Left renal cortex interstitium (tissue), 4 donors: Measurements from ENCODE around the gene KRT83. TPM values are rescaled to one million over a fixed set of nuclear protein-coding genes. Genes with fewer than 3 reads are reported as not detected.
A peak's percentile ranks its signal among the peaks of the same experiment; 100 is the strongest.
"Not testable (repeated sequence)": the region's sequence is repeated elsewhere in the genome, so short reads cannot be mapped to it uniquely, and the experiment has no call there.

Experiments
- DNase-seq, 4 donors: peaks; one replicate each; pipeline ENCODE4 v3.0.0-alpha.2; 2013; ENCODE audit warnings: low read depth in 4 of 4, low spot score in 2 of 4, missing footprints in 1 of 4
- polyA plus RNA-seq, 4 donors: library from polyadenylated mRNA; unstranded; fragments of 120-200 nt; gene quantifications; one replicate each; pipeline ENCODE4 v1.2.1, GENCODE V29; 2013; ENCODE audit not compliant: insufficient read length in 4 of 4

Gene KRT83
- polyA plus RNA-seq, 4 donors = not detected

DNA sequence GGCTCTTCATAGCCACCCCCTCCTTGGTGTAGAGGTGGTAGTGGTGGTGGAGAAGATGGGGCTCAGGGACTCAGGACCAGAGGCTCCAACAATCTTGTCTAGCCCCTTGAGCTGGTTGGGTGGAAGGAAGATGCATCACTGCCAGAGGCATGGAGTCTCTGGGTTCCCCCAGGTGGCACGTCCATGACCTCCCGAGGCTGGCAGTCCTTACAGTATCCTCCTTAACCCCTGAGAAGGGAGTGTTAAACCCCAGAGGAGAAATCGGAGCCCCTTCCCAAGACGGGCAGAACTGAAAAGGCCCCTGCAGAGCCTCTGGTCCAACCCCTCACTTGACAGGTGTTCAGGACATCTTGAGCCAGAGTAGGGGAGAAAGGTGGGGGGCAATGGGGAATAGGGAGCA lies 9.1 kb downstream of the KRT83 start:
- no peak for DNase-seq

DNA sequence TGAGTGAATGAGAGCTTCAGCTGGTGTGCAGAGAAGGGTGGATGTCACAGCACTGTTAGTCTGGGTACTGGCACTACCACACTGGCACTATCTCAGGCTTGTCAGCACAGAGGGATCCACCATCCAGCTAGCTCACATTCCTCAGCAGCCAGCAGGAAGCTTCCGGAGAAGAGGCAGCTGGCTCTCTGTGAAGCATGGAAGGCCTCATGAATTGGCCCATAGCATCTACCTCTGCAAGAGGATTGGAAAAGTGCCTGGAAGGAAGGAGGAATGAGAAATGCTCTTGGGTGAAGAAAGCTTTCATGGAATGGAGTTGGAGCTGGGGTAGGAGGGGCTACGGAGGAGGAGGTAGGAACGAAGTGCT lies 9.9 kb downstream of the KRT83 start:
- no peak for DNase-seq

DNA sequence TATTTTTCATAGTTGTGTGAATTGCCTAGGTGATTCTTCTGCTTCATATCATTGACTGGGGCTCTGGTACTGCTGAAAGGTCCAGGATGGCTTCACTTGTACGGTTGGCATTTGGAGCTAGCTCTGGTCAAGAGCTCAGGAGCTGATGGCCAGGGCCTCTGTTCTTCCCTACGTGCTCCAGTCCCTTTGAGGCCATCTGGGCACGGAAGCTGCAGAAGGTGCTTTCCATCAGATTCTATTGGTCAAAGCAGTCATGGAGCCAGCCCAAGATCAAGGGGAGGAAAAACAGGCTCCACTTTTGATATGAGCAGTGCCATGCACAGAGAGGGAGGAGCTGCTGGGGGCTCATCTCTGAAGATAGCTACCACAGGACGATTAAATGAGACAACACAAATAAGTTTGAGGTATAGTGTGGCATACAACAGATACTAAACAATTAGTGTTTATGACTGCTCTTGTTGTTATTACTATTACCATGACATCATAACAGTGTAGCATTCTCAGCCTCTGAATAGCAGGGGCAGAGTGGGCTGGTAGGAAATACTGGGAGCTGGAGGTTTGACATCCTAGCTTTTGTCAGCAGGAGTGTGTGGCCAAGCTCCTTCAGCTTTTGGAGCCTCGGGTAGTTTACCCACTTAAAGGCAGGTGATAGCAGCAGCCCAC lies 10.4 kb downstream of the KRT83 start:
- no peak for DNase-seq

DNA sequence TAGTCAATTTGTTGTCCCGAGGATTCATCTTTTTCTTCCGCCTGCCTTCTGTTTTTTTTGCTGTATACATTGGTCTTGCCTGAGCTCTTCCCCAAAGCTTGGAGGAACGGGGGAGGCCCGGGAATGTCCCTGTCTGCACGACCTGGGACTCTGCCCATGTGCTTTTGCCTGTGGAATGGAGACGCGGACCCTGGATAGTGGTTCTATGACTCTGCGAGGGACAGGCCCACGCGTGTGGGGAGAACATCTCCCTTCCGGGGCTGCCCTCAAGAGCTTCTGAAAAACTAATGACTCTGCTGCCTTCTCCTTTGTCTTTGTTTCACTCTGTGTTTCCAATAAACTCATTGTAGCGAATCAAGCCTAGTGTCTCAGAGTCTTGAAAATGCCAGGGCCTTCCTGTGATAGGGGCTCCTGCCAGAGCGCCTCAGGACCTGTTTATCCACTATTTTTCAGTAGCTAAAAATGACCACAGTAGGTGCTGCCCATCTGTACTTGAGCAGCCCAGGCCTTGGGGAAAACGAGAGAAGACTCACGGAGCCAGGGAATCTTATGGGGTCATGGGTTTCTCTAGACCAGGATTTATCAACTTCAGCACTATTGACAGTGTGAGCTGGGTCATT lies 12.3 kb downstream of the KRT83 start:
- DNase-seq = peak in 1 of 4 donors; percentile 7

DNA sequence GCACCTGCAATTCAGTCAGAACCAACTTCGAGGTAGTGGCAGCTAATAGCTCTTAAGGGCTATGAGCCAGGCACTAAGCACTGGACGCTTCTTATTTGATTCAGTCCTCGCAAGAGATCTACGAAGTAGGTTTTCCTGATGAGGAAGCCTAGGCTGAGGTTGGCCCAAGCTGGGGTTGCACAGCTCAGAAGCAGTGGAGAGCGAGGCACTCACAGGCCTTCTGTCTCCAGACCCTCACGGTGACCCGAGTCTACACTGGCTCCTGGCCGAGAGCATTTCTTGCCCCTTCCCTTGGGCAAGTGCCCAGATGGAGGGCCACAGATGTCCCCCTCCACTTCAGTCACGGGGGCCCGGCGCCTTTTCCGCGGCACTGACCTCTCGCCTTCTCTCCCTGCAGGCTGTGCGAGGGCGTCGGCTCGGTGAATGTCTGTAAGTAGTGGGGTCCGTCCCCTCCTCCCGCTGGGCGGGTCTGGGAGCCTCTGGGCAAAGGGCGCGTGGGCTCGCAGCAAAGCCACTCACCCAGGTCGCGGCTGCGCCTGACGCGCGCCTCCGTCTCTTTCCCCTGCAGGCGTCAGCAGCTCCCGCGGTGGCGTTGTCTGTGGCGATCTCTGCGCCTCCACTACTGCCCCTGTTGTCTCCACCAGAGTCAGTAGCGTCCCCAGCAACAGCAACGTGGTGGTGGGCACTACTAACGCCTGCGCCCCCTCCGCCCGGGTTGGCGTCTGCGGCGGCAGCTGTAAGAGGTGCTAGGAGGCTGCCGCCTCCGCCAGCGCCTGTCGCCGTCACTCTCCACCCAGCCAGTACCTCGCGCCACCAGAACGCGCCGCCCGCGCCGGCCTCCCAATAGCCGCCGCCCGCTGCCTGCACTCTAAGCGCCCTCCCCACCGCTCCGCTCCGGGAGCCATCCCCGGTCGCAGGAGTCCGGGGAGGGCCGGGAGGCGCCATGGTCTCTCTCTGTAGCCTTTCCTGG lies 13.1 kb downstream of the KRT83 start:
- peak; percentile 21 to 61 (median 39) for DNase-seq

DNA sequence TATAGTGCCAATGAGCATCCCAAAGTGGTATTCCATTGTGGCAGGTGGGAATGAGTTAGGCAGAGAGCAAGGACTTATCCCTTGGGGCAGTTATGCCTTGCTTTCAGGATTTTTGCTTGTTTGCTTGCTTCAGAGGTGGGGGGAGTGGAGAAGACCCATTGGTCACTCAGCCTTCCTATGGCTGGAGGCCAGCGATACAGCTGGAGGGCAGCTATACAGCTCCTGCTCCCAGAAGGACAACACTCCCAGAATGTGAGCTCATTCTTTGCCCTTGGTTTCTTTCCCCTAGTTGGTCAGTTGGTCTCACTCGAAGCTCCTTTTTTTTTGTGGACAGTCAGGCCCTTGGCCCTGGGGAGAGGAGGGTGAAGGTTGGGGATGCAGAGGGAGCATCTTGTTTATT lies 14.5 kb downstream of the KRT83 start:
- DNase-seq = no peak

DNA sequence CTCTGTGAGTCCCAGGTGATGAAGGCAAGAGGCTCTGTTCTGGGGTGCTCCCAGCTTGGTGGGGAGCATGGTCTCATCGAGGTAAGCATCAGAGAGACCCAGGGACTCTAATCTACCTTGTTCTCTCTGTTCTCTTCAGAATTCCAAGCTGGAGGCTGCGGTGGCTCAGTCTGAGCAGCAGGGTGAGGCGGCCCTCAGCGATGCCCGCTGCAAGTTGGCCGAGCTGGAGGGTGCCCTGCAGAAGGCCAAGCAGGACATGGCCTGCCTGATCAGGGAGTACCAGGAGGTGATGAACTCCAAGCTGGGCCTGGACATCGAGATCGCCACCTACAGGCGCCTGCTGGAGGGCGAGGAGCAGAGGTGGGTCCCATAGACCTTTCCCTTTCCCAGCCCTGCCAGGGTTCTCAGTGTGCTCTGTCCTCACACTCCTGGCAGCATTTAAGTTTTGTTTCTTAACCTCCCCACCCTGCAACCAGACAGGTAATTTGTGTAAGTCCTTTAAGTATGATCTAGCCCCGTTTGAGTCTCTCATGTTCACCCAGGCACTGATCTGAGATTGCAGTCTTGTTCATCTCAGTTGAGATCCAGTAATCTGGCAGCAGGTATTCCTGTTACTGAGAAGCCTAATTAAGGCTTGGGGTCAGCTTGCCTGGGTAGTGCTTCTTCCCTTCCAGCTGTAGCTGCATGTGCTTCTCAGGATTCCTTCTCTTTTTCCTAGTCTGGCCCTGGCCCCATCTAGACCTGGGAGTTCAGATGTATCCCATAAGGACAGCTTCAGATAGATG lies 15.1 kb downstream of the KRT83 start:
- no peak for DNase-seq

DNA sequence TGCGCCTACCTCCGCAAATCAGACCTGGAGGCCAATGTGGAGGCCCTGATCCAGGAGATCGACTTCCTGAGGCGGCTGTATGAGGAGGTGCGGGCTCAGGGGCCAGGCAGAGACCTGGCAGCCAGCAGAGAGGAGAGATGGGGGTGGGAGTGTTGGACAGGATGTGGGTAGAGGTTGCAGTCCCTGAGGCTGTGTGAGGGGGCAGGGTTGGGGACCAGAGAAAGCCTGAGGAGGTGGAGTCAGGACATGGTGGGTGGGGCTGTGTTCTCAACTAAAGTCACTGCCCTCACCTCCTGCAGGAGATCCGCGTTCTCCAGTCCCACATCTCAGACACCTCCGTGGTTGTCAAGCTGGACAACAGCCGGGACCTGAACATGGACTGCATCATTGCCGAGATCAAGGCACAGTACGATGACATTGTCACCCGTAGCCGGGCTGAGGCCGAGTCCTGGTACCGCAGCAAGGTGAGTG lies 16.2 kb downstream of the KRT83 start:
- DNase-seq = not testable (repeated sequence)

DNA sequence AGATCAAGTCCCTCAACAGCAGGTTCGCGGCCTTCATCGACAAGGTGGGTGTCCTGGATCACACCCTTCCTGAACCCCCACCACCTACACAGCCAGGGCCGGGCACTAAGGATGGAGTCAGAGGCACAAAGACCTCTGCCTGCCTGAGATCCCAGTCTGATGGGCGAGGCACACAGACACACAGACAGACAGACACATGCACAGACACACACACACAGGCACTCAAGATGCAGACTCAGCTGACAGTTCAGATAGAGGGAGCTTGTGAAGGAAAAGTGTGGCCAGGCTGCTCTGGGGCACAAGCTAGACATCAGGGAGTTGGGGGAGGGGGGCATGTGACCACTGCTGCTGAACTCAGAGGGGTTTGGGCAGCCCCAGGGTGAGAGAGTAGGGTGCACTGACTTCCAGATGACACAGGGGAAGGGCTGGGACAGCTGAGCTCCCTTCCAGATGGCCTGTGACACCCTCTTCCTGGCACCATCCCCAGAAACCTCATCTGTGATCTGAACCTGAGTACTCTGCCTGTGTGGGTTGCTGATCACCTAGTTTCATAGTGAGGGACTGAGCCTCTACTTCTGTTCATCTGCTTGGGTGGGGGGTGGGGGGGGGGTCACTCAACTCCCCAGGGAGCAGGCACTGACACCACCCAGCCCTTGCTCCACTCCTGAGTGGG lies 18.8 kb downstream of the KRT83 start:
- DNase-seq = not testable (repeated sequence)

DNA sequence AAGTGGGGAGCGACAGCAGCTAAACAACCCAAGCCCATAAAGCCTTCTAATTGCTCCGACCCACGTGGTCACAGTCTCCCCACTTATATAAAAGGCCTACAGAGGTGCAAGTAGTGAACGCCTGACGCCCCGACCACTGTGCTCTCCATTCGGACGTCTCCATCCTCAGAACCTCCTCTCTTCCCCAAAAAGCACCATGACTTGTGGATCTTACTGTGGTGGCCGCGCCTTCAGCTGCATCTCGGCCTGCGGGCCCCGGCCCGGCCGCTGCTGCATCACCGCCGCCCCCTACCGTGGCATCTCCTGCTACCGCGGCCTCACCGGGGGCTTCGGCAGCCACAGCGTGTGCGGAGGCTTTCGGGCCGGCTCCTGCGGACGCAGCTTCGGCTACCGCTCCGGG lies 19.5 kb downstream of the KRT83 start:
- not testable (repeated sequence) for DNase-seq

DNA sequence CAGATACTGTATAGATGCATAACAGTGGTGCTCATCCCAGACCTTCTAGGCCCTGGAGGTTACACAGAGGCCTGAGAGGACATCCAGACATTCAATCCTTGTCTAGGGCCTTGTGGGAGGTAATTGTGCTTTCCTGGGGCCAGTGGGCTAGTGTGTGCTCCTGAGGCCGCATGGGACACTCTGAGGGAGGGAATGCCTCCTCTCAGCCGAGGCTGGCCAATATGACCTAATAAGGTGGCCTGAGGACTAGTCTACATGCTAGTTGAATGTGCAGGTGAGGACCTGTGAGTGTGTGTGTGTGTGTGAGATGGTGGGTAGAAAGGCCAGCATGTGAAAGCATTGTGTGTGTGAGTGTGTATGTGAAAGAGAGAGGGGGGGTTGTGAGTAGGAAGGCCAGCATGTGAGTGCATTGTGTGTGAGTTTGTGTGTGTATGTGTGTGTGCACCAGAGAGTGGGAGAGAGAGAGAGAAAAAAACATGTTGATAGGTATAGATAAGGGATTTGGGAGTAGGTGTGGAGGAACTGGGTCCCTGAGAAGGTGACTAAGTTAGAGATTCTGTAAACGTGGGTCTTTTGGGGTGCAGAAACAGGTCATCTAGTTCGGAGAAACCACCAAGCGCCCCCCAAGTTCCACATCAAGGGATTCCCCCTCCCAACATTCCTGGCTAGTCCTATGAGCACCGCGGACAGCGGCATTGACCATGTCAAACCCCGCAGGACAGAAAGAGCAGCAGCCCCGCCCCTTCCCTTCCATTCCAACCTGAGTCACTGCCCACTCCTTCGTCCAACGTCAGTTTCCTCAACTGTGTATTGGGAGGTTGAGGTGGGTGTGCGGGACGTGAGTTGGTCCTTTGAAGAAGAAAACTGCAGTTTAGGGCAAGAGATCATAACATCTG lies 20.2 kb downstream of the KRT83 start:
- no peak for DNase-seq

DNA sequence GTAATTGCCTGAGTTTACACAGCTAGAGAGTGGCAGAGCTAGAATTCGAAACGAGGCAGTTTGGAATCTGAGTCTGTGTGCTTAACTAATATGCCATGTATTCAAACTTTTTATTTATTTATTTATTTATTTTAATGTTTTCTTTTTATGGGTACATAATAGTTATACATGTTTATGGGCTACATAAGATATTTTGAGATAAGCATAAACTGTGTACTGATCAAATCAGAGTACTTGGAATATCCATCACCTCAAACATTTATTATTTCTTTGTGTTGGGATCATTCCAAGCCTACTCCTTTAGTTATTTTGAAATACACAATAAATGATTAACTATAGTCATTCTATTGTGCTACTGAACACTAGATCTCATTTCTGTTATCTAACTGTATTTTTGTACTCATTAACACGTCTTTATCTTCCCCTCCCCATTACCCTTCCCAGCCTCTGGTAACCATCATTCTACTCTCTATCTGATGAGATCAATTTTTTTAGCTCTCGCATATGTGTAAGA lies 22.5 kb downstream of the KRT83 start:
- DNase-seq = no peak

DNA sequence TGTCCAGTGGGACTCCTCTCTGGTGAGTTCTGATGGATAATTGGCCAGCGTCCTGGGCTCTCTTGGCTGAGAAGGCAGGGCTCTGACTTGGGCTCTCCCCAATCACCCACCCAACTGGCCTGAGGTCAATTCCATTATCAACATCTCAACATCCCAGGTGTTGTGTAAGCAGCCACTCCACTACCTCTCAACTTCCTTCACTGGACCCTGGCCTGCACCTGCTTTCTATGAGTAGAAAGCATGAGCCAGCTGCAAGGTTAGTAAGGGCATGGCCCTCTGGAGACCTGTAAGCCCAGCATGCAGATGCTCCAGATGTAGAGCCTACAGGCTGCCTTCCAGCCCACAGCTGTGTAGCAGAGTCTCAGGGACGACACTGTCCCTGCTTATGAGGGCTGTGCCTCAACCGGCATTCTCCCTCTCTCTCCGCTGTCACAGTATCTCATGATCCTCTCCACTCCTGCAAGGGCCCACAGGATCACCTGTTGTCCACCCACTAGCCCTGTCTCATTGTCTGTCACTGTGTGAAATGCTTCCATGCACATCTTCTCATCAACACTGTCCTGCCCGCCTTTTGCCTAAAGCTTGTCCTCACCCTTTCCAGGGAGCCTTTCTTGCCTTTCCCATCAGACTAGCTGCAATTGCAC lies 24.5 kb downstream of the KRT83 start:
- no peak for DNase-seq

DNA sequence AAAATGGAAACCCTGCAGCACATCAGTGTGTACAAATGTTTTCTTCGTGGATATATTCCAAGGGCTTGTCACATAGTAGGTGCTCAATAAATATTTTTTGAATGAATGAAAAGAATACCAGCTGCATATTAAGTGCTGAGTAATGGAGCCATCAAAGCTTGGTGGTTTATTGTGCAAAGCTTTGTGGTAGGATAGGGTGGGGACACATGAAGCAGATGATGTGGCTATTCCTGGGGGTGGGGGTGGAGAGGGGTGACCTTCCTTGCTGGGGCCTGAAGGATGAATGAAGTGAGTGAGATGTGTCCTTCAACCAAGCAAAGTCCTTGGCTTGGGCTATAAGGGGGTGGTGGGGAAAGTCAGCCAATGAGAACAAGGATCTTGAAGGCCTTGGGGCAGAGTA lies 25.5 kb downstream of the KRT83 start:
- DNase-seq = no peak

DNA sequence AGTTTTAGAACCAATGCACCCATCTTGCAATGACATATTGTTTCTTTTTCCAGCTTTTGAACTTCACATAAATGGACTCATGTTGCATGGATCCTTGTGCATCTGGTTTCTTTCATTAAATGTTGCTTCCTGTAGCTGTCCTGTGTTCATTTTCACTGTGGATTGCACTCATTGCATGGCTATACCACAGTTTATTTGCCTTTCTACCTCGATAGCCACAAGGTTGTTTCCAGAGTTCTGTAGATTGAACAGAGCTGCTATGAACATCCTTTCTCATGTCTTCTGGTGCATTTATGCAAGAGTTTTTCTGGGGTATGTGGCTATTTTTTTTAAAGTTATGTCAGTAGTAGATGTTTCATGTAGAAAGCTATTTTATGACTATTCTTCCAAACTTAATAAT lies 26.4 kb downstream of the KRT83 start:
- DNase-seq = no peak

DNA sequence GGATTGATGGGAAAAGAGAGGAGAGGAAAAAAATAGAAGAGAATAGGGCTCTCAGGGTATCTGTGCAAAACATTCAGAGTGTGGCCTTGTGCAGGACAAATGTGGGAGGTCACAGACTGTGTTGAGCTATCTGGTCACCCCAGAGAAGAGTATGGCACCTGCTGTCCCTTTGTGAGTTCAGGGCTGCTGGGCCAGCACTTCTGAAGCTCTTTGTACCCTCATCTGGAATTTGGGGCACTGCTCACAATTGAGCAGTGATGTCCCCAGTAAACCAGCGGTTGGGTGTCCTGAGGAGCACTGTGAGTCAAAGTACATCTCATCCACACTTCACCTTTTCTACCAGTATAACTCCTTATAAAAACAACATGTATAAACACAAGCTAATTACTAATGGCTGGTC lies 27.3 kb downstream of the KRT83 start:
- no peak for DNase-seq

DNA sequence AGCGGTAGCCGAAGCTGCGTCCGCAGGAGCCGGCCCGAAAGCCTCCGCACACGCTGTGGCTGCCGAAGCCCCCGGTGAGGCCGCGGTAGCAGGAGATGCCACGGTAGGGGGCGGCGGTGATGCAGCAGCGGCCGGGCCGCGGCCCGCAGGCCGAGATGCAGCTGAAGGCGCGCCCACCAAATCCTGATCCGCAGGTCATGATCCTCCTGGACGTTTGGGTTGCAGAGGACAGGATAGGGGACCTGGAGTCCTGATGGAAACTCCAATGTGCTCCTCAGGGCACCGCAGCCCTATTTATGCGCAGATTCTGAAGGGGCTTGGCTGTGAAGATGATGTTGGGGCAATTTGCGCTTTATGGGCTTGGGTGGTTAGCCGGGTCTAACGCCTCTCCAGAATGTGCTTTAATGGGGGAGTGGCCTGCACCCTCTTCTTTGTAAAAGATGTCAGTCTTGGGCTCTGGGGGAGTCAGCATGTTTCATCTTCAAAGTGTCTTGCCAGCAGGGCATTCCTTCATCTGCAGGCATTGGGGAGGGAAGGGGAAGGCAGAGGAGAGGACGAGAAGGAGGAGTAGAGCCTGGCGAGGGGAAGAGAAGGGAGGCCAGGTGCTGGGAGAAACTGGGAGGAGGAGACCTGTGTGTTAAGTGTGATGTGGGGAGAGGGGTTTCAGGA lies 29.8 kb downstream of the KRT83 start, which contains the start of gene KRT81:
TSS of gene KRT81 (minus strand) at position 268 of the 669 bp plus-strand sequence. CDS start at position 199, 69 bp downstream.
- DNase-seq = no peak
